B cell (primary cell): ENCODE measurements around the gene TMSB4X.

Experiments used
- EZH2 ChIP-seq: IDR thresholded peaks from 2 replicates; pipeline ENCODE4 v1.6.1; 2012; ENCODE audit warnings: borderline replicate concordance, low read depth, mild to moderate bottlenecking, moderate library complexity, low read length; ENCODE audit not compliant: insufficient read depth, poor library complexity, severe bottlenecking
- TF ChIP-seq, protein P1 (sequence below): fragments of 200-600 bp; IDR thresholded peaks from one replicate; pipeline ENCODE4 v1.8.0; 2022; ENCODE audit warnings: antibody characterized with exemption, mild to moderate bottlenecking

DNA sequence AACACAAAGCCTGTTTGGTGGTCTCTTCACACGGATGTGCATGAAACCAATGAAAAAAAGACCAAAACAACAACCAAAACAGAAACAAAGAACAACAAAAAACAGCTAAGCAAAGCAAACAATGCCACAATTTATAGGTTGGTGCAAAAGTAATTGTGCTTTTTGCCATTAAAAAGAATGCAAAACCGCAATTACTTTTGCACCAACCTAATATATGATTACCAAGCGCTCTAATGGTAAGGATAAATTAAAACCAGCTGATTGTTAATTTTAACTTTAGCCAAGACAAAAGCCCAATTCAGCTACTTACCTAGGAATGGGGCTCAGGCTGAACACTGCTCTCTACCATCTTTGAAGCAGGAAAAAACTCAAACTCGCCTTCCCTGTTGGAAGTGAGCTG is 29.4 kb upstream of the TMSB4X start:
- TF ChIP-seq EZH2, result no peak
- TF ChIP-seq, protein P1, sequence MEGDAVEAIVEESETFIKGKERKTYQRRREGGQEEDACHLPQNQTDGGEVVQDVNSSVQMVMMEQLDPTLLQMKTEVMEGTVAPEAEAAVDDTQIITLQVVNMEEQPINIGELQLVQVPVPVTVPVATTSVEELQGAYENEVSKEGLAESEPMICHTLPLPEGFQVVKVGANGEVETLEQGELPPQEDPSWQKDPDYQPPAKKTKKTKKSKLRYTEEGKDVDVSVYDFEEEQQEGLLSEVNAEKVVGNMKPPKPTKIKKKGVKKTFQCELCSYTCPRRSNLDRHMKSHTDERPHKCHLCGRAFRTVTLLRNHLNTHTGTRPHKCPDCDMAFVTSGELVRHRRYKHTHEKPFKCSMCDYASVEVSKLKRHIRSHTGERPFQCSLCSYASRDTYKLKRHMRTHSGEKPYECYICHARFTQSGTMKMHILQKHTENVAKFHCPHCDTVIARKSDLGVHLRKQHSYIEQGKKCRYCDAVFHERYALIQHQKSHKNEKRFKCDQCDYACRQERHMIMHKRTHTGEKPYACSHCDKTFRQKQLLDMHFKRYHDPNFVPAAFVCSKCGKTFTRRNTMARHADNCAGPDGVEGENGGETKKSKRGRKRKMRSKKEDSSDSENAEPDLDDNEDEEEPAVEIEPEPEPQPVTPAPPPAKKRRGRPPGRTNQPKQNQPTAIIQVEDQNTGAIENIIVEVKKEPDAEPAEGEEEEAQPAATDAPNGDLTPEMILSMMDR, result no peak
